Frontal cortex (tissue), 4 donors: ENCODE data around the gene TBC1D10B. TPM values are rescaled to one million over a fixed set of nuclear protein-coding genes. Genes with fewer than 3 reads are reported as not detected.

Experiments used
- DNase-seq, 2 donors: peaks; one replicate each; pipeline ENCODE4 v3.0.0; 2012; ENCODE audit warnings: low spot score in 2 of 2
- FAIRE-seq: peaks from 2 replicates; lab custom pipeline; 2012; peaks lifted over from hg19 to GRCh38; lab: Jason Lieb, UNC
- total RNA-seq: library from RNA; depleted of rRNA; stranded (reverse); fragments of >200 nt; gene quantifications from one replicate; pipeline ENCODE4 v1.2.3, GENCODE V29; 2014
- donor health status: control.
- donor health status: control.
- donor health status: control.

Gene TBC1D10B, protein sequence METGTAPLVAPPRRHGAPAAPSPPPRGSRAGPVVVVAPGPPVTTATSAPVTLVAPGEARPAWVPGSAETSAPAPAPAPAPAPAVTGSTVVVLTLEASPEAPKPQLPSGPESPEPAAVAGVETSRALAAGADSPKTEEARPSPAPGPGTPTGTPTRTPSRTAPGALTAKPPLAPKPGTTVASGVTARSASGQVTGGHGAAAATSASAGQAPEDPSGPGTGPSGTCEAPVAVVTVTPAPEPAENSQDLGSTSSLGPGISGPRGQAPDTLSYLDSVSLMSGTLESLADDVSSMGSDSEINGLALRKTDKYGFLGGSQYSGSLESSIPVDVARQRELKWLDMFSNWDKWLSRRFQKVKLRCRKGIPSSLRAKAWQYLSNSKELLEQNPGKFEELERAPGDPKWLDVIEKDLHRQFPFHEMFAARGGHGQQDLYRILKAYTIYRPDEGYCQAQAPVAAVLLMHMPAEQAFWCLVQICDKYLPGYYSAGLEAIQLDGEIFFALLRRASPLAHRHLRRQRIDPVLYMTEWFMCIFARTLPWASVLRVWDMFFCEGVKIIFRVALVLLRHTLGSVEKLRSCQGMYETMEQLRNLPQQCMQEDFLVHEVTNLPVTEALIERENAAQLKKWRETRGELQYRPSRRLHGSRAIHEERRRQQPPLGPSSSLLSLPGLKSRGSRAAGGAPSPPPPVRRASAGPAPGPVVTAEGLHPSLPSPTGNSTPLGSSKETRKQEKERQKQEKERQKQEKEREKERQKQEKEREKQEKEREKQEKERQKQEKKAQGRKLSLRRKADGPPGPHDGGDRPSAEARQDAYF
- 25.3 TPM for total RNA-seq

DNA sequence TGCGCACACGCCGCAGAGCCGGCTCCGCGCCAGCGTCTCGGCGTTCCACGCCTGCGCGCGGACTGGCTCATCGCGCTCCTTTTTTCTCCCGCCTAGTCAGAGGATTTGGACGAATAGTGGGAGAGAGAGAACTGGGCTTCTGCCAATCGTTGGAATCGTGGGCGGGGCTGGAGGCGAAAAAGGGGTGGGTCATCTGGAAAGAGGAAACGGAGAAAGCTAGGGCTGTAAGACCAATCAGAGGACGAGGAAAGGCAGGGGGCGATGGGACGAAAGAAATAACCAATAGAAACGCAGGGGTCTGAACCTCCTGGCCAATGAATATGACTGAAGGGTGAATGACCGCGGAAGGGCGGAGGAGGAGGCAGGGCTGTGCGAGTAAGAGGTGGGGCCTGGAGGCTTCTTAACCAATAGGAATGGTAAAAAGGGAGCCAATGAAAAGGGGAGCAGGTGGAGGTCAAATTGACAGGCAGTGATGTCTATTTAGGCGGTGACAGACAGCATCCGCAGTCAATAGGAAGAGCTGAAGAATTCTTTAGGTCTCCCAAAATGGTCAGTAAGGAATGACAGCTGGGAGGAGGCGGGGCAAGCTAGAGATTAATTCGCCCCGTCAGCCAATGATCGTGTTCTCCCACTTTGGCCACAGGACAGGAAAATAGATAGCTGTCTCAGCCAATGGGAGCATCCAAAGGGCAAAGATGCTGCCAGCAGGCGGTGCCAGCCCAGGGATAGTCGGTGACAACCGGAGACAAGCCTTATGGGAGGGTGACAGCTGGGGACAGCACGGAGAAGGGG lies at the start of gene TBC1D10B:
Gene TBC1D10B, minus strand, starts transcription at position 39 of the 792 bp plus-strand sequence. CDS start 311 bp downstream, outside the sequence.
- DNase-seq, result peak; percentile 94 to 97
- FAIRE-seq, result peak; percentile 99

DNA sequence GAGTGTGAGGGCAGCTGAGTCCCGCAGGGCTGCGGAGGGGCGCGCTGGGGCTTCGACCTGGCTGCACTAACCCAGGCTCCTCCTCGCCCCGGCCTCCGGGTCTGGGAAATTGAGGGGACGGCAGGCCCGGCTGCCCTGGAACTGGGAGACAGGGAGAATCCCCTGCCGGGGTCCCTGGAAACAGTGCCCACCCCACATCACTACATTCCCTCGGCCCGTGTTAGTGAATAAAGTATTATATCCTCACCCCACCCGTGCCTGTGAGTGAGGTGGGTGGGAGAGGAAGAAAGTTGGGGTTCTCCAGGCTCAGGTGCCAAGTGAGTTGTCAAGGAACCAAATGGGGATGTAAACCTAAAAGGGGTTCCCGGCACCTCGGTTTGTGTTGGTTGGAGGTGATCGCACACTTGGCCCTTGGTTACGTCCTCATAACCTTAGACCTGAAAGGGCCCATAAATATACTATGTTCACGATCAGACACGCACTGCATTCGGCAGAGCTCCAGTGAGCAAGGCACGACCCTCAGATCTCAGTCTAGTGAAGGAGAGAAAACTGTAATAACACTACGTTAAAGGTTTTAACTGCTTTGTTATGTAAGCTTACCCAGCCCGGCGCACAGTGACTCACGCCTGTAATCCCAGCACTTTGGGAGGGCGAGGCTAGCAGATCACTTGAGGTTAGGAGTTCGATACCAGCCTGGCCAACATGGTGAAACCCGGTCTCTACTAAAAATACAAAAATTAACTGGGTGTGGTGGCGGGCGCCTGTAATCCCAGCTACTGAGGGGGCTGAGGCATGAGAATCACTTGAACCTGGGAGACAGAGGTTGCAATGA lies 48.3 kb upstream of the TBC1D10B start:
- DNase-seq (no peak), FAIRE-seq (no peak)

DNA sequence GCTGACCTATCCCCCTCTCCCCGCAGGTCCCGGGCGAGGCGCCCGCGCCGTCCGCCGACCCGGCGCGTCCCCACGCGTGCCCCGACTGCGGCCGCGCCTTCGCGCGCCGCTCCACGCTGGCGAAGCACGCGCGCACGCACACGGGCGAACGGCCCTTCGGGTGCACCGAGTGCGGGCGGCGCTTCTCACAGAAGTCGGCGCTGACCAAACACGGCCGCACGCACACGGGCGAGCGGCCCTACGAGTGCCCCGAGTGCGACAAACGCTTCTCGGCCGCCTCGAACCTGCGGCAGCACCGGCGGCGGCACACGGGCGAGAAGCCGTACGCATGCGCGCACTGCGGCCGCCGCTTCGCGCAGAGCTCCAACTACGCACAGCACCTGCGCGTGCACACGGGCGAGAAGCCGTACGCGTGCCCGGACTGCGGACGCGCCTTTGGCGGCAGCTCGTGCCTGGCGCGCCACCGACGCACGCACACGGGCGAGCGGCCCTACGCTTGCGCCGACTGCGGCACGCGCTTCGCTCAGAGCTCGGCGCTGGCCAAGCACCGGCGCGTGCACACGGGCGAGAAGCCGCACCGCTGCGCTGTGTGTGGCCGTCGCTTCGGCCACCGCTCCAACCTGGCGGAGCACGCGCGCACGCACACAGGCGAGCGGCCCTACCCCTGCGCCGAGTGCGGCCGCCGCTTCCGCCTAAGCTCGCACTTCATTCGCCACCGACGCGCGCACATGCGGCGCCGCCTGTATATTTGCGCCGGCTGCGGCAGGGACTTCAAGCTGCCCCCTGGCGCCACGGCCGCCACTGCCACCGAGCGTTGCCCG lies 47.4 kb upstream of the TBC1D10B start:
- no peak for FAIRE-seq
- peak; percentile 77 to 83 for DNase-seq

DNA sequence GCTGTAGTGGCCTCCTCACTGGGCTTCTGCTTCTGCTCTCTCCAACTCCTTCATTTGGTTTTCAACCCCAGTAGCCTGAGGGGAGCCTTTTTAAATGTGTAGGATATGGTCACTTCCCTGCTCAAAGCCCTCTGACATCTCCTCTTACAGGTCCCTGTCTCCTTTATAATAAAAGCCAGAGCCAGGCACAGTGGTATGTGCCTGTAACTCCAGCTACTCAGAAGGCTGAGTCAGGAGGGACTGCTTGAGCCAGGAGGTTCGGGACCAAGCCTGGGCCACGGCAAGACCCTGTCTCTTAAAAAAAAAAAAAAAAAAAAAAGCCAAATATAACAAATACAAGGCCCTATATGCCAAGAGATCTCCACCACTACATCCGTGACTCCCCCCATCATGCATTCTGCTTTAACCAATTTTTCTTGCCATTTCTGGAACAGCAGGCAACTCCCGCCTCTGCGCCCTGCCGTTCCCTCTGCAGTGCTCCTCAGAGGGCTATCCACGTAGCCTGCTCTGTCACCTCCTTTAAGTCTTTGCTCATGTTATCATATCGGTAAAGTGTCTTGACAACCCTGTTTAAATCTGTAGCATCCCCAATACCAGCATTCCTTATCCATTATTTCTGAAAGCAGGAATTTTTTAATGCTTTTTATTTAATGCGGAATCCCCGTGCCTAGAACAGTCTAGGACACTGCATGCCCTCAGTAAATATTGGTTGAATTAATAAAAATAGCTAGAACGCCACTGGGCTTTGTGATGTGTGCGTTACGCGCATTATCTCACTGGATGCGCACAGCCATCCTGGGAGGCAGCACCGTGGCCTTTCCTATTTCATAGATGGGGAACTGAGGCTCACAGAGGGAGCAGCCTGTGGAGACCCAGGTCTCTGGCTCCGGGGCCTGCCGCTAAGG lies 46.6 kb upstream of the TBC1D10B start:
- FAIRE-seq, result no peak

DNA sequence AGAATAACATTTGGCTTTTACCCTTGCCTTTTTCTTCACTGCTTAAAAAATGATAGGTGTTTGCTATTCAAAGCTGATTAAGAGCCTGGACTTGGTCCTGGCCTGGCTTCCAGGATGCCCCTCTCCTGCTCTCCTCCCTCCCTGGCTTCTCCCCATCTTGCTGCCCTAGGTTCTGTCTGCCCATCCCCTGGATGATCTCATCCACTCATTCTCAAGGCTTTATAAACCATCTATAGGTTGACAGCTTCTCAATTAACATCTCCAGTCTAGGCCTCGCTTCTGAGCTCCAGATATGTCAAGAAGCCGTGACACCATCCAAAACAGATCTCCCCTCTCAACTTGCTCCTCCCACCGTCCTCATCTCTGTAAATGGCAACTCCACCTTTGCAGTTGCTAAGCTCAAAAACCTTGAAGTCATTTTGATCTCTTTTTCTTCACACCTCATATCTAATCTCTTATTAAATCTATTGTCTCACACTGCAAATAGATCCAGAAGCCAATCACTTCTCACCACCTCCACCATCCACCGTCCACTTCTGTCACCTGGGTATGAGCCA lies 45.8 kb upstream of the TBC1D10B start:
- DNase-seq (no peak), FAIRE-seq (no peak)

More for the DNA sequence above, 46.6 kb upstream of the TBC1D10B start:
- no peak for DNase-seq

DNA sequence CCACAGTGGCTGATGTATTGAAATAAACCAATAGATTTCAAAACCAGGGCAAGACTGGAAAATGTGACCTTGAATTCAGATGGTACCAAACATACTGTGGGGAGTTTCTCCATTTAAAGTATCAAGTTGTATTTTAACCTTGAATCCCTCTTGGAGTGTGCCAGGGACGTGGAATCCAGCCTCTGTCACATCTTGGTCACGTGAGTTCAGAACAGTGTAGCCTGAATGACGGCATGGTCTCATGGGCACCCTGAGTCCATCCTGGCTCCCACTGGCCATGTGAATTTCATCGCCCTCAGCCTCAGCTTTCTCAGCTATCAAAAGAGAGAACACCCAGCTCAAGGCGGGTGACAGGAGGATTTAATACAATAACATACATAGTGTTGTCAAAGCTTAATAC lies 43.9 kb upstream of the TBC1D10B start:
- DNase-seq (no peak), FAIRE-seq (no peak)

DNA sequence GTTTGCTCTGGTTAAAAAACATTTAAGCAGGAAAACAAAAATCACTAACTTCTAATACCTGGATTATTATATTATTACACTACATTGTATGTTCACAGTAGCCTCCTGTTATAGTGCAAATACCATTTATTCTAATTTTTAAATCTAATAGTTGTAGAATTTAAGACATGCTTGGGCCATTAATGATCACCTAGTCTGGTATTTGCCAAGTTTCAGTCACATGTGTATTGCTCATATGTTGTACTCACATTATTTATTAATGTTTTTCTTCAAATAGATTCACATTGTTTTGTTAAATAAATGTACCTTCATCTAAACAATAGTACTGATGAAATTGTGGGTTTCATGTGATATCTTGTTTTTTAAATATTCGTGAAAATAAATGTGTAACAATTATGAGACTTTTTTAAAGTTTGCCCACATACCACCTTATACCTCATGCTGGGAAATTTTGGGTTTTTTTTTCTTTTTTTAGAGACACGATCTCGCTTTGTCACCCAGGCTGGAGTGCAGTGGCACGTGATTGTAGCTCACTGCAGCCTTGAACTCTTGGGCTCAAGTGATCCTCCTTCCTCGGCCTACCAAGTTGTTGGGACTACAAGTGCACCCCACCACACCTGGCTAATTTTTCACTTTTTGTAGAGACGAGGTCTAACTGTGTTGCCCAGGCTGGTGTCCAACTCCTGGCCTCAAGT lies 43.0 kb upstream of the TBC1D10B start:
- DNase-seq (no peak), FAIRE-seq (no peak)

DNA sequence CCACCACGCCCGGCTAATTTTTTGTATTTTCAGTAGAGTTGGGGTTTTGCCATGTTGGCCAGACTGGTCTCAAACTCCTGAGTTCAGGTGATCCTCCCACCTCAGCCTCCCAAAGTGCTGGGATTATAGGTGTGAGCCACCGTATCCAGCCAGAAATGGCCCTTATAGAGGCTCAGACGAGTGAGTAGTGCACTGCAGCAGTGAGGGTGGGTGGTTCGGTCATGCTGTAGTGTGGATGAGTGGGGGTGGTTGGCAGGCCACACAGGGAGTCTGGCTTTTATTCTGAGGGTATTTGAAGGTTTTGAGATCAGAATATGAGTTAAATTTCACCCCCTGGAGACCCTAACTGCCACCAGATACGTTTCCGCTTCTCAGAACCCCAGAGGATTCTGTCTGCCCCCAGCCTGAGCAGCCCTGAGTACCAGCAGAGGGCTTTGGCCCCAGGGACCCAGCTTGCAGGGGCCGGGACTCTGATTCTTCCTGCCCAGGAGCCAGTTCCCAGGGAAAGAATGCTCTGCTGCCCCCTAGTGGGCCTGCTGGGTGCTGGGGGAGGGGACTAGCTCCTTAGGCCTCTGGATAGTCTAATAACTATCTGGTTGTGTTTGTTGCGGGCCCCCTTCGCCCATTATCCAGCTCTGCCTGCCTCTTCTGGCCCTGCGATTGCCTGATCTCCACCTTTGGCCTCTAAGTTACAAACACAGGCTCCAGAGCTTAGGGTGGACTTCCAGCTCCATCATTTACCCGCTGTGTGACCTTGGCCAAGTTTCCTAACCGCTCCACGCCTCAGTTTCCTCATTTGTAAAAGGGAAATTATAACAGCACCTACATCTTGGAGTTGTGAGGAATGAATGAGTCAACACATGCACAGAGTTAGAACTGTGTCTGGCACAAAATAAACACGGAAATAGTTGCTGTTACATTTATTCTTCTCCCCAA lies 39.1 kb upstream of the TBC1D10B start:
- DNase-seq (peak; percentile 81 to 84), FAIRE-seq (no peak)

DNA sequence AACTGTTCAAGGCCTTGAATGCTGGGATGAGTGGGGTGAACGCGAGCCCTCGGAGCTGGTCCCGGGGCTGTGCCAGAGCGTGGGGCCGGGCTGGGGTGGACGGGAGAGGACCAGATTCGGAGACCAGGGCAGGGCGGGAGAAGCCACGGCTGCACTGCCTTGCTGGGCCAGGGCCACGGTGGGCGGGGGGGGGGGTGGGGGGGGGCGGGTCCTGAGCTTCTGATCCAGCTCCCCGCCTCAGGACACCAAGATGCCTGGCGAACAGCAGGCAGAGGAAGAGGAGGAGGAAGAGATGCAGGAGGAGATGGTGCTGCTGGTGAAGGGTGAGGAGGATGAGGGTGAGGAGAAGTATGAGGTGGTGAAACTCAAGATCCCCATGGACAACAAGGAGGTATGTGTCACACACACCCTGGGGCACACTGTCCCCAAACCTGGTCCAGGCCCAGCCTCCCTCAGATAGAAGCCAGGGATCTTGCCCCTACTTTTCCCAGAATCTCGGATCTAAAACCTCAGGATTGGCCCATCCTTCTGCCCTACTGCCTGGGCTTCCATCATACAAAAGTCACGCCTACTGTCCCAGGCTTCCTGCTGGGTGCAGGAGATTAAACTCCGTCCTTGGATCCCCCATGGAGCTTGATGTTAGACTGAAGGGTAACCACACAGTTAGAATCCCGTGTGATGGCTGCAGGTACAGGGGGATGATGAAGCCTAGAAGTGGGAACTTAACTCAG lies 37.7 kb upstream of the TBC1D10B start:
- DNase-seq (peak in 1 of 2 donors; percentile 56), FAIRE-seq (no peak)

DNA sequence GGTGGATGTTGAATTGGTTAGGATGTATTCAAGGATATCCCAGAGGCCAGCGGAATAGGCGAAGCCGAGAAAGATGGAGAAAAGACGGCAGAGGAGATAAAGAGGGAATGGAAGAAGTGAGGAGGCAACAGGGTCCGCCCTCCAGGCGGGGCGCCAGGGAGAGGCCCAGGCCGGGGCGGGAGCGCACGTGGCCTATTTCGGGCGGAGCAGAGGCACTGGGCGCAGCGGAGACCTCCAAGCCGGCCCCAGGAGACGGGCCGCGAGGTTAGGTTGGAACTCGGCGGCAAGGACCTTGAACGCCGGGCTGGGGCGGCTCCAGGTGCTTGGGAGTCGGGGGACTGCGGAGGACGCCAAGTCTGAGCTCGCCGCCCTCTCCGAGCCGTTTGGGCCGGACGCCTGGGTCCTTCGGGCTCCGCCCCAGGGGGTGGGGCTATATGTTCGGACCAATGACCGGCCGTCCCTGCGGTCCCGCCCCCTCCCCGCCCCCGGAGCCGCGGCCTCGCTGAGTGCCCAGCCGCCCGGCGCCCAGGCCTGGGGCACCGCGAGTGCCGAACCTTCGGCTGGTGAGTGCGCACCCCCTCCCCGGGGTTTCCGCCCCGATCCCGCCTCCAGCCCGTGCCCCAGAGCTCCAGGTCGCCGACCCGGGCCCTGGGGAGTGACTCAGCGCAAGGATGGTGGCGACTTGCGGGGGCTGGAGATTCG lies 37.0 kb upstream of the TBC1D10B start, which contains the start of gene ZNF771:
Gene ZNF771, plus strand, starts transcription at position 505 of the 702 bp plus-strand sequence. CDS start 448 bp downstream, outside the sequence.
- DNase-seq (peak; percentile 95 to 96), FAIRE-seq (no peak)

DNA sequence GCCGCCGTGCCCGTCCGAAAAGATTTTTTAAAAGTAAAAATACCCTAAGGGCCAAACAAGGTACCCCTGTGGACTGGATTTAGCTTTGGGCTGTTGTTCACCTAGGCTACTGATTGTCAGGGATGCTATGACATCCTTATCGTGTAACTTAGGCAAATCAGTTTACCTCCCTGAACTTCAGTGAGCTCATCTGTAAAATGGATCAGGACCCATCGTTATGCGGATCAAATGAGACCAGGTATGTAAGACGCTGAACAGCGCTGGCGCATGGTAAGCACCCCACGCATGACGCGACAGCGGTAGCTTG lies 36.5 kb upstream of the TBC1D10B start:
- no peak for FAIRE-seq

DNA sequence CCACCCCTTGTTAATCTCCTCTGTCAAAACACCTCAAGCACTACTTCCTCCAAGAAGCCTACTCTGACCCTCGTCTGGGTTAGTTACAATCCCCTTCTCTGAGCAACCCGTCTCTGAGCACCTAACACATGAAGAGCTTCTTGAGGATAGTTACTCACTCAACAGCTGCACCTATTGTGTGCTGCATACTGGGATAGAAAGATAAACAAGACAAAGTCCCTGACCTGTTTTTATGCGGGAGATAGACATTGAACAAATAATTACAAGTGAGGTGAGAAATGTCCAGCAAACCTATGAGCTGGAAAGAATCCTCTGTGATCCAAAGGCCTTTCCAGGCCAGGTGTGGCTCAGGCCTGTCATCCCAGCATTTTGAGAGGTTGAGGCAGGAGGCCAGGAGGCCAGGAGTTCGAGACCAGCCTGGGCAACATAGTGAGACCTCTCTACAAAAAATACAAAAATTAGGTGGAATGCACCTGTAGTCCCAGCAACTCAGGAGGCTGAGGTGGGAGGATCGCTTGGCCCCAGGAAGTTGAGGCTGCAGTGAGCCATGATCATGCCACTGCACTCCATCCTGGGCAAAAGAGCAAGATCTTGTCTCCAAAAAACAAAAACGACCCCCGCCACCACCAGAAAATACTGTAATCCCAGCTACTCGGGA lies 31.6 kb upstream of the TBC1D10B start:
- no peak for DNase-seq
- FAIRE-seq, result no peak

More for the DNA sequence above, 36.5 kb upstream of the TBC1D10B start:
- DNase-seq, result no peak

DNA sequence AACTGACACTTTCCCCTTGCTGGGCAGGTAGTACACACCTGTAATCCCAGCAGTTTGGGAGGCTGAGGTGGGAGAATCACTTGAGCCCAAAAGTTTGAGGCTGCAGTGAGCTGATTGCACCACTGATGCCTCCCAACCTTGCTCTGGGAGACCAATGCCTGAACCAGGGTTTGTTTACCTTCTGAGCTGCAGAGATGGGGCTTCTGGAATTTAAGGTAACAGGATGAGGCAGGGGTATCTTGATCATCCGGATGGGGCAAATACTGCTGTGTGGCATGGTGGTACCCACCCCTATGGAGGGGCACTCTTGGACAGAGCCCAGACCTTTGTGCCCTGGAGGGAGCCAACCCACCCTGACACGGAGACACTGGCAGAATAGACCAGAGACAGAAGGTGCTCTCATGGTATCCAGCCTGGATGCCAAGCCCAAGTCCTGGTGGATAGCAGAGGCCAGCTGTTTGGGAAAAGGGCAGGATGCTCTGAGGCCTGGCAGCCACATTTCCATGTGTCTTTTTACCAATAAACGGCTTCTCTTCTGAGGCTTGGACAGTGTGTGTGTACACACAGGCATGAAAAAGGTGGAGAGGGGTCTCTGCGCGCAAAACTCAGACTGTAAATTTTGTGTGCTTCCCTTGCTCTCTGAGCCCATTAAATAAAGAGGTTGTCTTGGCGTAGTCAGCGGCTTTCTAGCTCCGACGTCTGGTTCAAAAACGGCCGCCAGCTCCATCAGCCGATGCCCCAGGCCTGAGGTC lies 29.3 kb upstream of the TBC1D10B start:
- DNase-seq, result no peak
- no peak for FAIRE-seq
